ENCODE measurements around the gene TMEM138. TPM values are rescaled to one million over a fixed set of nuclear protein-coding genes. Genes with fewer than 3 reads are reported as not detected.
A peak's percentile ranks its signal among the peaks of the same experiment; 100 is the strongest.

Gene TMEM138
- total RNA-seq, result 42.3 TPM
- 62.3 TPM for polyA plus RNA-seq (ENCODE audit: insufficient read depth, low read depth, low replicate concordance)
- long read RNA-seq, donor 1, partial matches to known transcripts, result 0 of 5 reads
- long read RNA-seq, donor 1, other reads (novel, unspliced or antisense), result 0 of 5 reads
- long read RNA-seq, donor 2, transcript TMEM138-209 (3 exons, 2,839 nt), result minor isoform, 5 of 33 reads
- long read RNA-seq, donor 2, transcript TMEM138-201 (5 exons, 1,848 nt), result major isoform, 9 of 33 reads
- long read RNA-seq, donor 2, partial matches to known transcripts, result 18 of 33 reads
- long read RNA-seq, donor 2, other reads (novel, unspliced or antisense), result 0 of 33 reads
- long read RNA-seq, donor 3, transcript TMEM138-201 (5 exons, 1,848 nt), result major isoform, 8 of 14 reads
- long read RNA-seq, donor 3, partial matches to known transcripts, result 0 of 14 reads
- long read RNA-seq, donor 3, other reads (novel, unspliced or antisense), result 0 of 14 reads
- long read RNA-seq, donor 4, transcript TMEM138-201 (5 exons, 1,848 nt), result major isoform, 9 of 13 reads
- long read RNA-seq, donor 4, partial matches to known transcripts, result 0 of 13 reads
- long read RNA-seq, donor 4, other reads (novel, unspliced or antisense), result 0 of 13 reads
- long read RNA-seq, donor 5, partial matches to known transcripts, result 0 of 1 reads
- long read RNA-seq, donor 5, other reads (novel, unspliced or antisense), result 0 of 1 reads
- long read RNA-seq, donor 6, transcript TMEM138-201 (5 exons, 1,848 nt), result major isoform, 12 of 20 reads
- long read RNA-seq, donor 6, partial matches to known transcripts, result 0 of 20 reads
- long read RNA-seq, donor 6, other reads (novel, unspliced or antisense), result 5 of 20 reads
- long read RNA-seq, donor 7, transcript TMEM138-201 (5 exons, 1,848 nt), result major isoform, 13 of 21 reads
- long read RNA-seq, donor 7, partial matches to known transcripts, result 0 of 21 reads
- long read RNA-seq, donor 7, other reads (novel, unspliced or antisense), result 6 of 21 reads
- long read RNA-seq, donor 8, transcript TMEM138-201 (5 exons, 1,848 nt), result major isoform, 7 of 10 reads
- long read RNA-seq, donor 8, partial matches to known transcripts, result 0 of 10 reads
- long read RNA-seq, donor 8, other reads (novel, unspliced or antisense), result 0 of 10 reads
- long read RNA-seq, donor 9, partial matches to known transcripts, result 5 of 9 reads
- long read RNA-seq, donor 9, other reads (novel, unspliced or antisense), result 0 of 9 reads
- long read RNA-seq, donor 10, transcript TMEM138-209 (3 exons, 2,839 nt), result major isoform, 8 of 14 reads
- long read RNA-seq, donor 10, transcript TMEM138-201 (5 exons, 1,848 nt), result minor isoform, 5 of 14 reads
- long read RNA-seq, donor 10, partial matches to known transcripts, result 0 of 14 reads
- long read RNA-seq, donor 10, other reads (novel, unspliced or antisense), result 0 of 14 reads

DNA sequence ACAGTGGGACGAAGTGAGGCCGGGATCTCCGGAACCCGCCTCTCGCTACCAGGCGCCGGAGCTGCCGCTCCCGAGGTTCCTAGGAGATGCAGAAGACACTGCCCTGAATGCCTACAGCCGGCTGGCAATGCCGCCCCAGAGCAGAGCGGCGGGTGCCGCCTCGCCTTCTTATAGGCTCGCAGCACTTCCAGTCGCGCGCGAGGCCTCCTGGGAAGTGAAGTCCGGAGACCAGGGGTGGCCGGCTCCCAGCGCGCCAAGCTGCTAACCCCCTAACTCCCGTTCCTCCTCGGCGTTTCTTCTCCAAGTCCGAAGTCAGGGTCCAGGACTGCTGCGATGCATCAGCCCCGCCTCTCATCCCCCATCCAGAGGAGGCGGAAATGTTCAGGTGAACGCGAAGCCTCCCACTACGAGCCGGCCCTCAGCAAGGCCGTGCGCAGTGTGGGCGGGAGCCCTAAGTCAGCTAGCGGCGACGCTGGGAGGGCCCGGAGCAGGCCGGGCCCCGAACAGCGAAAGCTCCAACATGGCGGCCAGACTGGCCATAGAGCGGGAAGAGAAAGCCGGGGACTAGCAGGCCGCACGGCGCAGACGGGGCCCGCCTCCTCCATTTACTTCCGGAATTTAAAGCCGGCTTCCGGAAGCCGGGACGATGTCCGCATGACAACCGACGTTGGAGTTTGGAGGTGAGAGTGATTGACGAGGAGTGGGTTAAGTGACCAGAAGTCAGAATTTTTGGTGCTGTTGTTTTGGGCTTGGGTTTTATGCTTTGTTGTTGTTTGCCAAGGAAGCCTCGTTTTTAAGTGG lies at the start of gene TMEM138, which contains the start of gene CYB561A3:
Gene TMEM138 (plus strand): TSS at position 634 of the 801 bp plus-strand sequence. CDS start 2,017 bp downstream, outside the sequence.
Gene CYB561A3 (minus strand): TSS at position 142 of the 801 bp plus-strand sequence. CDS start 5,169 bp downstream, outside the sequence.
- Histone ChIP-seq H3K4me1 (ENCODE audit: control insufficient read depth in 2 of 3, insufficient read depth in 2 of 3, low read depth in 1 of 3, low read length in 3 of 3) (peaks cover 0 to 14% (median 4%) of the 10 kb centered on the region in 3 donors), H3K27ac (ENCODE audit: low read depth in 2 of 2, low read length in 2 of 2) (peak within 1 kb of the TSS; percentile 97 to 99), H3K9ac (ENCODE audit: low read length in 3 of 3) (peak within 1 kb of the TSS; percentile 82 to 99 (median 91)), H3K4me3 (ENCODE audit: low read length in 3 of 3) (peak within 1 kb of the TSS; percentile 85 to 96 (median 94)), H3K27me3 (ENCODE audit: control insufficient read depth, insufficient read depth, low read length) (no peaks in the 10 kb centered on the region), H3K36me3 (ENCODE audit: control insufficient read depth in 2 of 3, insufficient read depth in 3 of 3, low read length in 3 of 3) (peaks cover 5 to 21% (median 9%) of the 10 kb centered on the region in 3 donors), H3K9me3 (ENCODE audit: control insufficient read depth in 2 of 3, insufficient read depth in 1 of 3, low read length in 3 of 3) (no peaks in the 10 kb centered on the region)
- FAIRE-seq (no peak), DNase-seq (peak; percentile 95 to 98 (median 97))
- TF ChIP-seq, protein P1, sequence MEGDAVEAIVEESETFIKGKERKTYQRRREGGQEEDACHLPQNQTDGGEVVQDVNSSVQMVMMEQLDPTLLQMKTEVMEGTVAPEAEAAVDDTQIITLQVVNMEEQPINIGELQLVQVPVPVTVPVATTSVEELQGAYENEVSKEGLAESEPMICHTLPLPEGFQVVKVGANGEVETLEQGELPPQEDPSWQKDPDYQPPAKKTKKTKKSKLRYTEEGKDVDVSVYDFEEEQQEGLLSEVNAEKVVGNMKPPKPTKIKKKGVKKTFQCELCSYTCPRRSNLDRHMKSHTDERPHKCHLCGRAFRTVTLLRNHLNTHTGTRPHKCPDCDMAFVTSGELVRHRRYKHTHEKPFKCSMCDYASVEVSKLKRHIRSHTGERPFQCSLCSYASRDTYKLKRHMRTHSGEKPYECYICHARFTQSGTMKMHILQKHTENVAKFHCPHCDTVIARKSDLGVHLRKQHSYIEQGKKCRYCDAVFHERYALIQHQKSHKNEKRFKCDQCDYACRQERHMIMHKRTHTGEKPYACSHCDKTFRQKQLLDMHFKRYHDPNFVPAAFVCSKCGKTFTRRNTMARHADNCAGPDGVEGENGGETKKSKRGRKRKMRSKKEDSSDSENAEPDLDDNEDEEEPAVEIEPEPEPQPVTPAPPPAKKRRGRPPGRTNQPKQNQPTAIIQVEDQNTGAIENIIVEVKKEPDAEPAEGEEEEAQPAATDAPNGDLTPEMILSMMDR (IDR thresholded peaks at IDR 0.05; ENCODE audit: borderline replicate concordance, extremely low read depth, insufficient read depth), result no peak
- intact Hi-C loops (cut with DNase I), result no loop called here

DNA sequence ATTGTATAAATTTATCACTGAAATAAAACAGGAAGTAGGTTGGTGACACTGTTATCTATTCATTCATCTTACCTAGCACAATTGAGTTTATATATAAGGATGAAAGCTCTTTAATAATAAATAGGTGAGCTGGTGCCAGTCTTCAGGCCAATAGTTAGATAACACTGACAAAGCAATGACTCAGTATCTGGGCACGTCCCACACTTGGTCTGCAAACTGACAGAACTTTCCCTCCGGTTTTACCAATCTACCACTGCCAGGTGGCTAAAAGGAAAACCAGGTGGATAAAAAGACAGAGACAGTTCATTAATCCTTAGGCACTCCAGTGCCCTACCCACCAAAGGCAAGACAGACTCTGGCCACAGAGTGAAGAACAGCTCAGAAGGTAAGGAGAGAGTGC lies 46.9 kb upstream of the TMEM138 start:
- TF ChIP-seq, protein P1 (IDR thresholded peaks at IDR 0.05; ENCODE audit: borderline replicate concordance, extremely low read depth, insufficient read depth), result no peak
- peaks cover 24 to 80% (median 51%) of the 10 kb centered on the region in 3 donors for H3K36me3 ChIP-seq (ENCODE audit: control insufficient read depth in 2 of 3, insufficient read depth in 3 of 3, low read length in 3 of 3)
- H3K4me1 ChIP-seq (ENCODE audit: control insufficient read depth in 2 of 3, insufficient read depth in 2 of 3, low read depth in 1 of 3, low read length in 3 of 3), result no peaks in the 10 kb centered on the region

More for the DNA sequence above, 46.9 kb upstream of the TMEM138 start:
- Histone ChIP-seq H3K4me3 (ENCODE audit: low read length in 3 of 3) (no peak overlapping the region), H3K9ac (ENCODE audit: low read length in 3 of 3) (no peak overlapping the region), H3K27ac (ENCODE audit: low read depth in 2 of 2, low read length in 2 of 2) (no peak overlapping the region), H3K9me3 (ENCODE audit: control insufficient read depth in 2 of 3, insufficient read depth in 1 of 3, low read length in 3 of 3) (no peaks in the 10 kb centered on the region), H3K27me3 (ENCODE audit: control insufficient read depth, insufficient read depth, low read length) (no peaks in the 10 kb centered on the region)
- intact Hi-C loops (cut with DNase I), result no loop called here
- FAIRE-seq (no peak), DNase-seq (no peak)

Measured in kidney (tissue), 22 donors.